DND-41 (cell line): Measurements from ENCODE around the gene ADK.

Experiments
- CTCF ChIP-seq: IDR thresholded peaks from 2 replicates; pipeline ENCODE4 v1.5.1; 2012; ENCODE audit warnings: borderline replicate concordance, low read length, moderate library complexity, mild to moderate bottlenecking; ENCODE audit not compliant: poor library complexity, severe bottlenecking; ENCODE audit errors: extremely low read depth
- EZH2 ChIP-seq: IDR thresholded peaks from 3 replicates; pipeline ENCODE4 v1.6.1; 2012; ENCODE audit warnings: borderline replicate concordance, low read depth, mild to moderate bottlenecking, moderate library complexity, low read length, inconsistent platforms; ENCODE audit not compliant: severe bottlenecking

- TF ChIP-seq CTCF (no peak), EZH2 (no peak)
These were observed 169.7 kb downstream of the ADK start for GRCh38 chr10:74320717-74321116.
